ENCODE data around the gene CCDC85C.

Gene CCDC85C

DNA sequence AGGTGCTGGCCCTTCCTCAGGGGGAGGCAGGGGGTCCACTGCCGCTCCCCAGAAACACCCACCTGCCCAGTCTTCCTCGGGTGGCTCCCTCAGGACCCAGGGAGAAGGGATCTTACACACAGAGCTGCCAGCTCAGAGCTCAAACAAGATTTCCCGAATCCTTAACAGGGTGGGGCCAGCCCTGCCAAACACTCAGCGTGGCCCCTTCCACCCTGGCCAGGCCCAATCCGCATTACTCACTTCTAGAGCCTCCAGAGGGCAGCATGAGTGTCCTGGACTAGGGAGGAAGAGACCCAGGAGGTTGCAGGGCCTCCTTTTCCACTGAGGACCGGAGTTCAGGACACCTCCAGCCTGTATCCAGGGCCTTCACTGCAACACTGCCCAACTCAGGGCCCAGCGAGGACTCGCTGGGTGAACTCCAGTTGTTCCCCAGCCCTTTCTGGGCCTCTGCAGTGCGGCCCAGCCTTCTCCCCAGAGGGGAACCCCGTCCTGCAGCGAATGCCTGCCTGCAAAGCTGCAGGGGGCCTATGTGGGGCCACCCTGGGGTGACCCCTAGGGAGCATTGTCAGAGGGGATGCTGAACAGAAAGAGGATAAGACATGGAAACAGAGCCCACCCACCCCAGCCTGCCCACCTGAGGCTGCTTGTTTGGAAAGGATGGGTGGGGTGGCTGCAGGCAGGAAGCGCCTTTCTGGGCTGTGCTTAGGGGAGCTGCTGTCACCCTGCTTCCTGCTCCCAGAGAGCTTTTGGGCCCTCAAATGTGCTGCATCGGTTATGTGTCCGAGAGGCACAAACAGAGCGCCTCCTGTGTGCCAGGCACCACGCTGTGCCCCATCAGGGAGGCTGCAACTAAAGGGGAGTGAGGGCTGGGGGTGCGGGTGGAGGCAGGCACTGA is 79.0 kb downstream of the CCDC85C start:
- in situ Hi-C loops (cut with MboI; ENCODE audit: low sequenced_read_pairs), result no loop called here

- in situ Hi-C loops (cut with MboI; ENCODE audit: low sequenced_read_pairs), result no loop called here
Observed at GRCh38 chr14:99524091-99524661, 79.8 kb downstream of the CCDC85C start.

DNA sequence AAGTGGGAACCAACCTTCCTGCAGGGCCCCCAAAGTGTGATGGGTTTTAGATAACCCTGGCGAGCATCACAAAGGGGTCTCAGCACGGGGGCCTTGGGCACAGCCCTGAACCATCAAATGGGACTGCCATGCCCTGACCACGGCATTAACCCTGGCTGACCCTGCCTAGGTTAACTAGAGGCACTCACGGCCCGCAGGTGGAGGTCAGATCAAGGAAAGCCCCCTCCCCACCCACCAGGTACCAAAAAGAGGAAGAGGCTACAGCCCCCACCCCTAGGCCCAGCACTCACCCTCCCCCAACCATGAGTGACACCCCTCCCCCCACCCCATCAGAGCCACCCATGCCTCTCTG is 80.3 kb downstream of the CCDC85C start:
- in situ Hi-C loops (cut with MboI; ENCODE audit: low sequenced_read_pairs), result no loop called here

- in situ Hi-C loops (cut with MboI; ENCODE audit: low sequenced_read_pairs), result no loop called here
Observed at GRCh38 chr14:99522934-99523703, 80.9 kb downstream of the CCDC85C start.

DNA sequence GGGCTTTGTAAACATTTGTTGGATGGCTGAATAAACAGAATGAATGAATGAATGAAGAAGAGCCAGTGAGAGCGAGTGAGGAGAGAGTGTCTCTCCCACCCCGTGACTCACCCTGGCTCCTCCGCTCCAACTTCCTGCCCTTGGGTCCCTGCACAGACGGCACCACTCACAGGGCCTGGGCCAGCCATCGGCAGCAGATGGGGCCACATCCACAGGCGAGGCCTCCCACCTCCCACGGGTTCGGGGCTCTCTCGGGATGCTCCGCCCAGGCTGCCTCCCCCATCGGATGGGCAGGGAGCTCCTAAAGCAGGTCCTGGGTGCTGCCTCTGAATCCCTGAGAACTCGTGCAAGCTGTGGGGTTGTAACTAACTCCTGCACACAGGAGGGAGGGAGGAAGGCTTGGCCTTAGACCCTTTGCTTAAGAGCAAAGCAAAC is 81.5 kb downstream of the CCDC85C start:
- in situ Hi-C loops (cut with MboI; ENCODE audit: low sequenced_read_pairs), result no loop called here

DNA sequence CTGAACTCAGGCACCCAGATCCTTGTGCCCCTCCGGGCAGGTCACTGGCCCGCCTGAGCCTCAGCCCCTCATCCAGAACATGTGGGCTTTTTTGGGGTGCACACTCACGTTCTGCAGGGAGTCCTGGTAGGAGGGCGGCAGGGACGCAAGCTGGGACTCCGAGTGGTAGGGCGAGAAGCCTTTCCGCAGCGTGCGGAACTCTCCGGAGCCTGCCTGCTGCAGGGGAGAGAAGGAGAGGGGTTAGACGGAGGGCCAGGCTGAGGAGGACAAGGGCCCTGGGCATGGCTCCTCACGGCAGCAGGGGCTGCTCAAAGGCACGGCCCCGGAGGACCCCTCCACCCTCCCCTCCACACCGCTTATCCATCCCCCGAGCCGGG is 82.0 kb downstream of the CCDC85C start:
- in situ Hi-C loops (cut with MboI; ENCODE audit: low sequenced_read_pairs), result no loop called here

GRCh38 chr14:99521176-99522024 is 82.6 kb downstream of the CCDC85C start:
- in situ Hi-C loops (cut with MboI; ENCODE audit: low sequenced_read_pairs), result no loop called here

DNA sequence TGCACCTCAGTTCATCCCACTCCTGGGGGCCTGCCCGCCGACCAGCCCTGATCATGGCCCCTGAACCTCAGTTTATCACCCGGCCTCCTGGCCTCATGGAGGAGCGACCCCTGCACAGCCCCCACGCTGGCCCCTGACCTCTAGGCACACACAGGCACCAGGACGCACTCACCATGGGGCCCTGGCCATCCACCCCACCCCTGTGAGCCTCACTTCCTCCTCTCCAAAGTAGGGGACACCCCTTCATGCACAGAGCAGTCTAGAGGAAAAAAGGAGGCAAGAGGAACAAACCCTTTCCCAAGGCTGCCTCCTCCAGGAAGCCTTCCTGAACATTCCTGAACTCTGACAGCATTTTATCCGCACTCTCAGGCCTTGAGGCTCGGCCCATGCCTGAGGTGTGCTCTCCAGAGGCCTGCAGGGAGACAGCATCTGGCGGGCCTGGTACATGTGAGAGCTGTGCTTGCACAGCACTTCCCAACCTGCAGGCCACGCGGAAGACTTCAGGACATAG is 83.4 kb downstream of the CCDC85C start:
- in situ Hi-C loops (cut with MboI; ENCODE audit: low sequenced_read_pairs), result no loop called here

GRCh38 chr14:99519931-99520421 is 84.0 kb downstream of the CCDC85C start:
- in situ Hi-C loops (cut with MboI; ENCODE audit: low sequenced_read_pairs), result no loop called here

DNA sequence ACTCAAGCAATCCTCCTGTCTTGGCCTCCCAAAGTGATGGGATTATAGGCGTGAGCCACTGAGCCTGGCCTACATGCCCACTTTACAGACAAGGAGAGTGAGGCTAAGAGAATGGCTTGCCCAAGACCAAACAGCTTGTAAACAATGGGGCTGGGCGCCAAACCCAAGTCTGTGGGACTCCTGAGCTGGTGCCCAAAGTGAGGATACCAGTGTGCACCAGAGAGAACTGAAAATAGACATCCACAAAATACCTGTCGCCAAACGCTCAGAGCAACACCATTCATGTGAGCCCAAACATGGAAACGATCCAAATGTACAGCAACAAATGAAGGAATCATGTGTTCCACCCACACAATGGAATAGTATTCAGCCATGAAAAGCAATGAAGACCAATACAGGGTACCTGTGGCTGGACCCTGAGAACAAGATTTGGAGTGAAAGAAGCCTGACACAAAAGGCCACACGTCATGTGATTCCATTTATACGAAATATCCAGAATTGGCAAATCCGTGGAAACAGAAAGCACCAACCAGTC is 84.6 kb downstream of the CCDC85C start:
- in situ Hi-C loops (cut with MboI; ENCODE audit: low sequenced_read_pairs), result no loop called here

DNA sequence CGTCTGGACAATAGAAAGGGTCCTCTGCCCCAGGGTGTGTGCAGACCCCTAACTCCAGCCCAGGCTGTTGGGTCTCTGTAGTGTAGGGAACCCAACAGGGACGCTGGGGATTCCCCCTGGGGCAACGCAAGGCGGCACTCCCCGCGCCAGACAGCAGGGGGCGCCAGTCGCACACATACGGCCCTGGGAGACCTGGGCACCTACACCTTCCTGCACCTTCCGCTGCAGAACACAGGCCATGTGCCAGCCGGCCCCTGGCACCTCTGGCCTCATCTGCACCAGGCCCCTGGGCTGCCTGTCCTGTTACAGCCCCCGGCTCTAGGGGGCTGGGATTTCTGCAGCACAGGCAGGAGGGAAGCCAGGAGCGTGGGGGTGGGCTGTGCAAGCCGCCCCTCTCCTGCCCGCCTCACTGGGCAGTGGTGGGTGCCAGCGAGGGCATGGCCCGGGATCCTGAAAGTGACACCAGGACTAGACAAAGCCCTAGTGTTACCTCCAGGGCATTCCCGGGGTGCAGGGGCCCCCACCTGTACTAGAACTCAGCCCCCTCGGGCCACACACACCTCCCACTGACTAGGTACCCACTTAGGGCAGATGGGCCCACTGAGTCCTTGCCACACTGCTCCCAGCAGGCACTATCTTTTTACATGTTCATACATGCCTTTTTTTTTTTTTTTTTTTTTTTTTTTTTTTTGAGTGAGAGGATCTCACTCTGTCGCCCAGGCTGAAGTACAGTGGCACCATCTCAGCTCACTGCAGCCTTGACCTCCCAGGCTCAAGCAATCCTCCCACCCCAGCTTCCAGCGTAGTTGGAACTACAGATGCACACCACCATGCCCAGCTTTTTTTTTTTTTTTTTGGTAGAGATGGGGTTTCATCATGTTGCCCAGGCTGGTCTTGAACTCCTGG is 85.3 kb downstream of the CCDC85C start:
- in situ Hi-C loops (cut with MboI; ENCODE audit: low sequenced_read_pairs), result no loop called here

GRCh38 chr14:99517643-99518381 is 86.2 kb downstream of the CCDC85C start:
- in situ Hi-C loops (cut with MboI; ENCODE audit: low sequenced_read_pairs), result no loop called here

GRCh38 chr14:99516871-99517642 is 87.0 kb downstream of the CCDC85C start:
- in situ Hi-C loops (cut with MboI; ENCODE audit: low sequenced_read_pairs), result no loop called here

DNA sequence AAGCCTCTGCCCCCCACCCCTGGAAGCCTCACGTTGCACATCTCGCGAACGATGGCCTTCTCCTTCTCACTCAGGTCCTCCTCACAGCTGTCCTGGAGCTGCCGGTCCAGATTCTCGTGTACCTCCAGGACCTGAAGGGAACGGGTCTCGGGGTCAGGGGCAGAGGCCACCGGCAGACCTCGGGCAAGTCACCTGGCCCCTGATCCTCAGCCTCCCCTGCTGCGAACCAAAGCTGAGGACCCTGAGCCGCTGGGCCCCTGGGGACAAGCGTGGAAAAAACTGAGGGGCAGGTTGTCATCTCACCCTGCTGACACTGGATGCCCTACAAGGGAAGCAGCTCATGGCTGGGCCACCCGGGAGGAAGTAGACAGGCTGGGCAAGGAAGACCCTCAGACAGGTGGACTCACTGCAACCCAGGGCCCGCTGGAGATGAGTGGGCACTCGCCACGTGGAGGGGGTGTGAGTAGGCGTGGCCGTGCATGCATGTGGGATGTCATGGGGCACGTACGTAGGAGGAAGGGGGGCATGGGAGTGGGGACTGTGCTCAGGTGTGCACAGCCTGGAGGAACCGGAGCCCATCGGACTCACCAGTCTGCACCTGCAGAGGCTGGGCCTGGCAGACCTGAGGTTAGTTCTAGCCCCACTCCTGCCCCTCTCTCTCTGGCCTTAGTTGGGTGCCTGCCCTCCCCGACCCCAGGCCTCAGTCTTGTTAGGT is 87.7 kb downstream of the CCDC85C start:
- in situ Hi-C loops (cut with MboI; ENCODE audit: low sequenced_read_pairs), result no loop called here

DNA sequence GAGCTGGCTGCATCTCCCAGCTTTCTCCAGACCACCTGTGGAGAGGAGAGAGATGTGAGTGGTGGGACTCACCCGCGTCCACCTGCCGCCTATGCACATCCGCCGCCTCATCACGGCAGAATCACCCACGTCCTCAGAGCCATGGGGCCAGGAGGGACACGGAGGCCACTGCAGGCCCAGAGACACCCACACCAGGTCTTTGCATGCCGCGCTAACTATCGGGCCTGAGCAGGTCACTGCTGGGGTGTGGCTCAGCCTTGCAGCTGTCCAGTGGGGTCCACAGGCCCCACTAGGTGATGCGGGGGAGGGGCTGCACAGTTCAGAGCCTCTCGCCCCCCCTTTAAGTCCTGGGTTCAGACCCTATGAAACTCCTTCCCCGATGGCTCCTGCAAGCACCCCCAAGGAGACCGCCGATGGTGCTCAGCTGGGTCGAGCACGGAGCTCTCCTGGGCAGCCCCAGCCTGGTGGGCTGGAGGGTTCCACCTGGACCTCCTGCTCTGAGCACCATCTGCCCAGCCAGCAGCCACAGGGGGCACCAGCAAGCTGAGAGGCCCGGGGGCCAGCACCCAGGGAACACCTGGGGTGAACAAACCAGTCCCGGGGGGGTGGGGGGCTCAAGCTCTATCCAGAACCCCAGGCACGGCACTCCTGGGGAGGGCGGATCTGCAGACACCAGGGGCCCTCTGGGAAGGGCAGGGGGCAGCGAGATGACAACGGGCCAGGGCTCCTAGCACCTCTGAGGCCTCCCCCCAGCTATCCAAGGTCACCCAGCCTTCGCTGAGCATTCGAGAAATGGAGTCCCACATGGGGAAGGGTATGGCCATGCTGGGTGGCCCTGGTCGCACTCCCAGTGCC is 88.5 kb downstream of the CCDC85C start:
- in situ Hi-C loops (cut with MboI; ENCODE audit: low sequenced_read_pairs), result no loop called here
